Keratinocyte (primary cell): ENCODE measurements around the gene SLC10A4. TPM values are rescaled to one million over a fixed set of nuclear protein-coding genes. Genes with fewer than 3 reads are reported as not detected.

Experiments
- DNase-seq: peaks from one replicate; pipeline ENCODE4 v3.0.0-alpha.2; 2011; ENCODE audit warnings: low read depth, missing footprints, low spot score
- FAIRE-seq: peaks from 2 replicates; lab custom pipeline; 2011; peaks lifted over from hg19 to GRCh38; lab: Jason Lieb, UNC
- H2AFZ ChIP-seq: 2 replicates; pipeline ENCODE4 v1.6.0; 2012; ENCODE audit warnings: low read length, control low read depth, inconsistent platforms; ENCODE audit not compliant: control insufficient read depth
- H3K27ac ChIP-seq: 2 replicates; pipeline ENCODE4 v1.5.1; 2011; ENCODE audit warnings: low read length; ENCODE audit not compliant: control insufficient read depth, insufficient read depth
- H3K27me3 ChIP-seq: 3 replicates; pipeline ENCODE4 v1.6.0; 2011; ENCODE audit warnings: low read length; ENCODE audit not compliant: control insufficient read depth, insufficient read depth; ENCODE audit errors: extremely low read depth
- H3K36me3 ChIP-seq, 2 experiments: 2 replicates in 1 of 2; 3 replicates in 1 of 2; pipeline ENCODE4 v1.5.1; 2011; ENCODE audit warnings: low read length in 2 of 2, mild to moderate bottlenecking in 1 of 2; ENCODE audit not compliant: control insufficient read depth in 2 of 2, insufficient read depth in 2 of 2; ENCODE audit errors: extremely low read depth in 1 of 2
- H3K4me1 ChIP-seq: 3 replicates; pipeline ENCODE4 v1.5.1; 2011; ENCODE audit warnings: low read length; ENCODE audit not compliant: control insufficient read depth, insufficient read depth; ENCODE audit errors: extremely low read depth
- H3K4me2 ChIP-seq: 3 replicates; pipeline ENCODE4 v1.6.0; 2011; ENCODE audit warnings: low read depth, low read length; ENCODE audit not compliant: control insufficient read depth, insufficient read depth; ENCODE audit errors: extremely low read depth
- H3K4me3 ChIP-seq, 3 experiments: fragments of 200-600 bp in 1 of 3; sonication (generic) in 1 of 3; 2 replicates in 2 of 3; 3 replicates in 1 of 3; pipeline ENCODE4 v1.5.1; 2011 to 2016; ENCODE audit warnings: low read length in 3 of 3, mild to moderate bottlenecking in 3 of 3, control low read depth in 2 of 3, inconsistent platforms in 1 of 3, low read depth in 1 of 3, mixed read lengths in 1 of 3, mixed run types in 1 of 3, moderate library complexity in 1 of 3; ENCODE audit not compliant: control insufficient read depth in 2 of 3, insufficient read depth in 2 of 3; ENCODE audit errors: extremely low read depth in 1 of 3
- H3K79me2 ChIP-seq: 2 replicates; pipeline ENCODE4 v1.6.0; 2012; ENCODE audit warnings: low read length; ENCODE audit not compliant: control insufficient read depth, insufficient read depth
- H3K9ac ChIP-seq: 3 replicates; pipeline ENCODE4 v1.6.0; 2011; ENCODE audit warnings: low read length; ENCODE audit not compliant: control insufficient read depth, insufficient read depth; ENCODE audit errors: extremely low read depth
- H3K9me1 ChIP-seq: 3 replicates; pipeline ENCODE4 v1.6.0; 2011; ENCODE audit warnings: low read length; ENCODE audit not compliant: control insufficient read depth, insufficient read depth; ENCODE audit errors: extremely low read depth
- H3K9me3 ChIP-seq: 2 replicates; pipeline ENCODE4 v1.5.1; 2012; ENCODE audit warnings: low read depth, low read length; ENCODE audit not compliant: control insufficient read depth
- H4K20me1 ChIP-seq: 3 replicates; pipeline ENCODE4 v1.6.0; 2011; ENCODE audit warnings: low read length; ENCODE audit not compliant: control insufficient read depth, insufficient read depth; ENCODE audit errors: extremely low read depth
- EZH2 ChIP-seq: IDR thresholded peaks from one replicate; pipeline ENCODE4 v1.6.1; 2012; ENCODE audit warnings: inconsistent platforms, mild to moderate bottlenecking, low read length, moderate library complexity
- dilution Hi-C: fragments of 300-500 bp; cut with MboI; formaldehyde crosslinking; loops from one replicate; pipeline ENCODE4 v1.7.0; 2020; ENCODE audit warnings: low sequenced_read_pairs; ENCODE audit not compliant: extremely low pct_ligation_motif_present
- polyA plus RNA-seq, 5 experiments: library from polyadenylated mRNA; depleted of rRNA in 3 of 5; stranded (reverse) in 3 of 5; stranded (forward) in 1 of 5; unstranded in 1 of 5; fragments of >200 nt; gene quantifications; 1 replicate in 1 of 5; 2 replicates in 3 of 5; 3 replicates in 1 of 5; pipeline versions ENCODE4 v1.2.1 to v1.2.3, GENCODE V29; 2011 to 2012; ENCODE audit warnings: missing spikeins in 2 of 5, low read depth in 1 of 5, low replicate concordance in 1 of 5
- TF ChIP-seq, protein P1 (sequence below), 3 experiments: IDR thresholded peaks in 1 of 3; conservative IDR thresholded peaks in 1 of 3; optimal IDR thresholded peaks in 1 of 3; 2 replicates in 2 of 3; 3 replicates in 1 of 3; pipeline versions ENCODE3 to v1.5.1; 2011; ENCODE audit warnings: low read length in 3 of 3, mild to moderate bottlenecking in 3 of 3, moderate library complexity in 2 of 3, control low read depth in 1 of 3, inconsistent platforms in 1 of 3; ENCODE audit not compliant: insufficient read depth in 2 of 3; ENCODE audit errors: extremely low read depth in 1 of 3

Gene SLC10A4
- polyA plus RNA-seq, 1 donor (not counting 4 experiments of a cell fraction or from before 2014, with no cell fraction given) = 0.07 TPM

DNA sequence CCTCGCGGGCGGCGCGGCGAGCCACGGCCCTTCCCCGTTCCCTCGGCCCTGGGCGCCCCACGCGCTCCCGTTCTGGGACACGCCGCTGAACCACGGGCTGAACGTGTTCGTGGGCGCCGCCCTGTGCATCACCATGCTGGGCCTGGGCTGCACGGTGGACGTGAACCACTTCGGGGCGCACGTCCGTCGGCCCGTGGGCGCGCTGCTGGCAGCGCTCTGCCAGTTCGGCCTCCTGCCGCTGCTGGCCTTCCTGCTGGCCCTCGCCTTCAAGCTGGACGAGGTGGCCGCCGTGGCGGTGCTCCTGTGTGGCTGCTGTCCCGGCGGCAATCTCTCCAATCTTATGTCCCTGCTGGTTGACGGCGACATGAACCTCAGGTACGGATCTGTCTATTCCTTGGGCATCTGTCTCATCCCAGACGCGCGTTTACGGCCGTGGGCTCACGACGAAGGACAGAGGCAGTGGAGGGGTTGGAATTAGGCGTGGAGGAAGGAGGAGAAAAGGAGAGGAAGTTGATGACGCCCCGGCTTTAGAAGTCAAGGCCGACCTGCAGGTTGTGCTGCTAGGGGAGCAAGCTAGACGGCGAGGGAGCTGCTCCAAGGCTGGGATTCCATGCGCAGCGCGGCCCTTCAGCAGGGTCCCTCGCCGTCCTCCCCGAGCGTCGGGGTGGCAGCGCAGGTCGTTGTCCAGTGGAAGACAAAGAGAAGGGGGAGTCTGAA lies 792 bp downstream of the SLC10A4 start:
- H3K9ac ChIP-seq = no peak overlapping the region
- no peaks in the 10 kb centered on the region for H3K4me1 ChIP-seq
- H4K20me1 ChIP-seq = no peaks in the 10 kb centered on the region
- H3K79me2 ChIP-seq = no peaks in the 10 kb centered on the region
- DNase-seq = no peak
- peaks cover 6% of the 10 kb centered on the region for H3K9me3 ChIP-seq
- H3K27ac ChIP-seq = no peak overlapping the region
- H3K9me1 ChIP-seq = no peaks in the 10 kb centered on the region
- H3K4me3 ChIP-seq = no peak overlapping the region
- TF ChIP-seq, protein P1, sequence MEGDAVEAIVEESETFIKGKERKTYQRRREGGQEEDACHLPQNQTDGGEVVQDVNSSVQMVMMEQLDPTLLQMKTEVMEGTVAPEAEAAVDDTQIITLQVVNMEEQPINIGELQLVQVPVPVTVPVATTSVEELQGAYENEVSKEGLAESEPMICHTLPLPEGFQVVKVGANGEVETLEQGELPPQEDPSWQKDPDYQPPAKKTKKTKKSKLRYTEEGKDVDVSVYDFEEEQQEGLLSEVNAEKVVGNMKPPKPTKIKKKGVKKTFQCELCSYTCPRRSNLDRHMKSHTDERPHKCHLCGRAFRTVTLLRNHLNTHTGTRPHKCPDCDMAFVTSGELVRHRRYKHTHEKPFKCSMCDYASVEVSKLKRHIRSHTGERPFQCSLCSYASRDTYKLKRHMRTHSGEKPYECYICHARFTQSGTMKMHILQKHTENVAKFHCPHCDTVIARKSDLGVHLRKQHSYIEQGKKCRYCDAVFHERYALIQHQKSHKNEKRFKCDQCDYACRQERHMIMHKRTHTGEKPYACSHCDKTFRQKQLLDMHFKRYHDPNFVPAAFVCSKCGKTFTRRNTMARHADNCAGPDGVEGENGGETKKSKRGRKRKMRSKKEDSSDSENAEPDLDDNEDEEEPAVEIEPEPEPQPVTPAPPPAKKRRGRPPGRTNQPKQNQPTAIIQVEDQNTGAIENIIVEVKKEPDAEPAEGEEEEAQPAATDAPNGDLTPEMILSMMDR (optimal IDR thresholded peaks at IDR 0.05 in 1 of 3, IDR thresholded peaks at IDR 0.05 in 1 of 3, conservative IDR thresholded peaks at IDR 0.05 in 1 of 3; ENCODE audit: extremely low read depth in 1 of 3, insufficient read depth in 2 of 3, low read length in 3 of 3) = no peak
- TF ChIP-seq EZH2 = peak; percentile 100
- H3K4me2 ChIP-seq = no peak overlapping the region
- FAIRE-seq = no peak
- H2AFZ ChIP-seq = peak overlapping the region; percentile 6
- H3K36me3 ChIP-seq = no peaks in the 10 kb centered on the region
- peaks cover 49% of the 10 kb centered on the region for H3K27me3 ChIP-seq
- dilution Hi-C loops = no loop called here

DNA sequence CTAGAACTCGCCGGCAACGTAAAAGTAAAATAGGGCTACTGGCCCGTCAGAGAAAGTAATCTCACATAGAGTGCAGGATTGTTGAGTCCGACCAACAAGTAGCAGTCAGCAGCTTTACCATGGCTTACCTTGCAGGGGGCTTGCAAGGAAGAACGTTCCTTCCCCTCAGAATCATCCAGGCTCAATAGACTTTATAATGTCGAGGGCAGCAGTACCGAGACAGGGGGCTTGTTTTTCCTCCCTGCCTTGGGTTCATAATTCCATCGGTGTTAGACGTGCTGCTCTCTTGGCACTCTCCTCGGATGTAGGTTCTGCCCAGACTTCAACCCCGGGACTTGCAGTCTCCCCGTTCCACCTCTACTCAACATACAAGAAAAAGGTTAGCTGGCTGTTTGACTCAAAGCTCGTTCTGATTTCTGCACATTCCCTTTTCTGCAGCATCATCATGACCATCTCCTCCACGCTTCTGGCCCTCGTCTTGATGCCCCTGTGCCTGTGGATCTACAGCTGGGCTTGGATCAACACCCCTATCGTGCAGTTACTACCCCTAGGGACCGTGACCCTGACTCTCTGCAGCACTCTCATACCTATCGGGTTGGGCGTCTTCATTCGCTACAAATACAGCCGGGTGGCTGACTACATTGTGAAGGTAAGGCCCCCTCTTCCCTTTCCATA lies 1.5 kb downstream of the SLC10A4 start:
- H3K79me2 ChIP-seq = no peaks in the 10 kb centered on the region
- FAIRE-seq (no peak), DNase-seq (no peak)
- H3K9ac ChIP-seq = no peak overlapping the region
- no peak overlapping the region for H3K4me3 ChIP-seq
- no peaks in the 10 kb centered on the region for H3K36me3 ChIP-seq
- TF ChIP-seq, protein P1 (optimal IDR thresholded peaks at IDR 0.05 in 1 of 3, IDR thresholded peaks at IDR 0.05 in 1 of 3, conservative IDR thresholded peaks at IDR 0.05 in 1 of 3; ENCODE audit: extremely low read depth in 1 of 3, insufficient read depth in 2 of 3, low read length in 3 of 3) = no peak
- TF ChIP-seq EZH2 = no peak
- H3K27me3 ChIP-seq = peaks cover 54% of the 10 kb centered on the region
- H3K9me3 ChIP-seq = peaks cover 6% of the 10 kb centered on the region
- H3K27ac ChIP-seq = no peak overlapping the region
- H2AFZ ChIP-seq = no peak overlapping the region
- no peaks in the 10 kb centered on the region for H3K4me1 ChIP-seq
- no peak overlapping the region for H3K4me2 ChIP-seq
- no peaks in the 10 kb centered on the region for H3K9me1 ChIP-seq
- H4K20me1 ChIP-seq = no peaks in the 10 kb centered on the region
- dilution Hi-C loops = no loop called here
